Sigmoid colon (tissue), 7 donors: ENCODE data around the gene LDB1. TPM values are rescaled to one million over a fixed set of nuclear protein-coding genes. Genes with fewer than 3 reads are reported as not detected.

Experiments used
- DNase-seq: peaks from one replicate; pipeline ENCODE4 v3.0.0-alpha.2; 2019
- H3K27ac ChIP-seq, 4 donors: fragments of 200-600 bp; sonication (generic); one replicate each; pipeline ENCODE4 v1.5.1; 2016 to 2019; ENCODE audit warnings: mild to moderate bottlenecking in 1 of 4
- H3K27me3 ChIP-seq, 3 donors: fragments of 200-600 bp; sonication (generic); one replicate each; pipeline ENCODE4 v1.5.1; 2019; ENCODE audit warnings: mild to moderate bottlenecking in 1 of 3
- H3K36me3 ChIP-seq, 4 donors: fragments of 200-600 bp; sonication (generic); one replicate each; pipeline ENCODE4 v1.5.1; 2016 to 2019
- H3K4me1 ChIP-seq, 4 donors: fragments of 200-600 bp; sonication (generic); one replicate each; pipeline ENCODE4 v1.5.1; 2017 to 2019
- H3K4me3 ChIP-seq, 4 donors: fragments of 200-600 bp; sonication (generic); one replicate each; pipeline ENCODE4 v1.5.1; 2017 to 2019; ENCODE audit warnings: mild to moderate bottlenecking in 2 of 4, moderate library complexity in 1 of 4
- H3K9me3 ChIP-seq, 4 donors: fragments of 200-600 bp in 3 of 4; sonication (generic) in 3 of 4; one replicate each; pipeline versions ENCODE4 v1.5.1 to v1.6.1; 2013 to 2019
- EP300 ChIP-seq, 4 donors: sonication (generic); formaldehyde crosslinking; IDR thresholded peaks; one replicate each; pipeline ENCODE4 v1.6.1; 2017; ENCODE audit warnings: antibody characterized with exemption in 4 of 4
- POLR2A ChIP-seq, 2 donors: fragments of 450-650 bp; IDR thresholded peaks; one replicate each; pipeline ENCODE4 v1.6.1; 2016; ENCODE audit warnings: antibody characterized with exemption in 2 of 2, mild to moderate bottlenecking in 2 of 2, moderate library complexity in 2 of 2
- POLR2AphosphoS5 ChIP-seq, 4 donors: sonication (generic); formaldehyde crosslinking; IDR thresholded peaks; one replicate each; pipeline ENCODE4 v1.6.1; 2017; ENCODE audit warnings: antibody characterized with exemption in 4 of 4
- WGBS, 2 donors: extraction: QIAGEN DNeasy Blood & Tissue Kit; methylation state at CpG; one replicate each; pipeline ENCODE4 v1.1.7; 2013; 5-methylcytosine and 5-hydroxymethylcytosine counted together
- intact Hi-C: fragments of 100-400 bp; cut with DNase I; formaldehyde crosslinking; loops from one replicate; pipeline ENCODE4 v1.15.1; 2023
- polyA plus RNA-seq, 3 donors: library from polyadenylated mRNA; stranded (reverse); fragments of 200-250 nt; gene quantifications; one replicate each; pipeline ENCODE4 v1.2.3, GENCODE V29; 2013
- total RNA-seq, 4 donors: library from RNA; depleted of rRNA; stranded (reverse); fragments of >200 nt; gene quantifications; one replicate each; pipeline ENCODE4 v1.1.0, GENCODE V29; 2016
- TF ChIP-seq, protein P1 (sequence below), 4 experiments: fragments of 450-650 bp in 3 of 4; fragments of 200-600 bp in 1 of 4; IDR thresholded peaks; one replicate each; pipeline ENCODE4 v1.5.1; 2016 to 2019; ENCODE audit warnings: antibody characterized with exemption in 4 of 4, mild to moderate bottlenecking in 3 of 4, moderate library complexity in 2 of 4
- donor health status: healthy with polysubstance abuse.
- donor health status: Bipolar disorder and iron deficiency.
- donor health status: healthy.

Gene LDB1
- total and polyA plus RNA-seq, 7 donors, result 10.4 to 88.4 (median 62.1) TPM

DNA sequence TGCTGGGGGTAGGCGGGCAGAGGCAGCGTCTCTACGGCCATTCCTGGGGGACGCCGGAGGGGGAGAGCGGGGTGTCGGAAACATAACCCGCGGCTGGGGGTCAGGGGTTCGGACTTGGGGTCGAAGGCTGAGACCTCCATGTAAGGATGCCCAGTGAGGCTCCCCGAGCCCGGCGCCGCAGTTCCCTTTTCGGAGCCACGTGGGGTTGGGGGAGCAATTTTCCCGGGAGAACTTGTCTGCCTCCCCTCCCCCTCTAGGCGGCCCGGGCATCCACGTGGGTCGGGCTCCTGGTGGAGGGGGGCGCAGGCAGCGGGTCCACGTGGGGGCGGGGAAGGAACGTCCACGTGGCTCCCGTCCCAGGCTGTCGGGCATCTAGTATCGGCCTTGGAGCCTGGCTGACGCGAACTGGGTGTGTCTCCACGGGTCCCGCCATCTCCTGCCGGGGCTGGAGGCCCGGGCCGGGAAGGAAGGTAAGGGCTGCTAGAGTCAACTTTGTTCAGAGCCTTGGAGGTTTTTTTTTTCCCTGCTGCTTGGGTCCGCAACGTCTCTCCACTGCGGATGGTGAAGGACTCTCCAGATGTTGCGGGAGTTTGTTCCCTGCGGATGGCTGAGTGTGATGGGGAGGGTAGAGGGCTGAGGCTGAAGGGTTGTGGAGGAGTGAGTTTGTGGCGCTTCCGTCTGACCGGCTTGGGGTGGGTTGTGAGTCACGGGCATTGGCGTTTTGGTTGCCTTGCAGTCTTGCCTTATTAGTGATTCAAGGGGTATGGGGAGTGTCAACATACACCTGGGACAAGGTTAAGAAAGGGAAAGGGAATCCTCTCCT, 13.4 kb upstream of the LDB1 start:
- Histone ChIP-seq H3K27me3 (no peaks in the 10 kb centered on the region), H3K4me1 (peaks cover 0 to 38% (median 34%) of the 10 kb centered on the region in 4 donors), H3K9me3 (no peaks in the 10 kb centered on the region), H3K4me3 (peak overlapping the region; percentile 80 to 96 (median 86)), H3K27ac (peak overlapping the region; percentile 93 to 99 (median 96)), H3K36me3 (peaks cover 2 to 11% (median 8%) of the 10 kb centered on the region in 4 donors)
- intact Hi-C loops, result no loop called here
- WGBS, 2 donors, result 0 to 1% methylated on average over 48 of the region's 48 CpGs
- TF ChIP-seq POLR2AphosphoS5 (IDR thresholded peaks at IDR 0.05), result peak in 1 of 4 donors; percentile 42
- no peak for TF ChIP-seq POLR2A (IDR thresholded peaks at IDR 0.05)
- TF ChIP-seq, protein P1, sequence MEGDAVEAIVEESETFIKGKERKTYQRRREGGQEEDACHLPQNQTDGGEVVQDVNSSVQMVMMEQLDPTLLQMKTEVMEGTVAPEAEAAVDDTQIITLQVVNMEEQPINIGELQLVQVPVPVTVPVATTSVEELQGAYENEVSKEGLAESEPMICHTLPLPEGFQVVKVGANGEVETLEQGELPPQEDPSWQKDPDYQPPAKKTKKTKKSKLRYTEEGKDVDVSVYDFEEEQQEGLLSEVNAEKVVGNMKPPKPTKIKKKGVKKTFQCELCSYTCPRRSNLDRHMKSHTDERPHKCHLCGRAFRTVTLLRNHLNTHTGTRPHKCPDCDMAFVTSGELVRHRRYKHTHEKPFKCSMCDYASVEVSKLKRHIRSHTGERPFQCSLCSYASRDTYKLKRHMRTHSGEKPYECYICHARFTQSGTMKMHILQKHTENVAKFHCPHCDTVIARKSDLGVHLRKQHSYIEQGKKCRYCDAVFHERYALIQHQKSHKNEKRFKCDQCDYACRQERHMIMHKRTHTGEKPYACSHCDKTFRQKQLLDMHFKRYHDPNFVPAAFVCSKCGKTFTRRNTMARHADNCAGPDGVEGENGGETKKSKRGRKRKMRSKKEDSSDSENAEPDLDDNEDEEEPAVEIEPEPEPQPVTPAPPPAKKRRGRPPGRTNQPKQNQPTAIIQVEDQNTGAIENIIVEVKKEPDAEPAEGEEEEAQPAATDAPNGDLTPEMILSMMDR (IDR thresholded peaks at IDR 0.05), result no peak
- peak in 1 of 4 donors; percentile 33 for TF ChIP-seq EP300 (IDR thresholded peaks at IDR 0.05)
- peak; percentile 90 for DNase-seq

DNA sequence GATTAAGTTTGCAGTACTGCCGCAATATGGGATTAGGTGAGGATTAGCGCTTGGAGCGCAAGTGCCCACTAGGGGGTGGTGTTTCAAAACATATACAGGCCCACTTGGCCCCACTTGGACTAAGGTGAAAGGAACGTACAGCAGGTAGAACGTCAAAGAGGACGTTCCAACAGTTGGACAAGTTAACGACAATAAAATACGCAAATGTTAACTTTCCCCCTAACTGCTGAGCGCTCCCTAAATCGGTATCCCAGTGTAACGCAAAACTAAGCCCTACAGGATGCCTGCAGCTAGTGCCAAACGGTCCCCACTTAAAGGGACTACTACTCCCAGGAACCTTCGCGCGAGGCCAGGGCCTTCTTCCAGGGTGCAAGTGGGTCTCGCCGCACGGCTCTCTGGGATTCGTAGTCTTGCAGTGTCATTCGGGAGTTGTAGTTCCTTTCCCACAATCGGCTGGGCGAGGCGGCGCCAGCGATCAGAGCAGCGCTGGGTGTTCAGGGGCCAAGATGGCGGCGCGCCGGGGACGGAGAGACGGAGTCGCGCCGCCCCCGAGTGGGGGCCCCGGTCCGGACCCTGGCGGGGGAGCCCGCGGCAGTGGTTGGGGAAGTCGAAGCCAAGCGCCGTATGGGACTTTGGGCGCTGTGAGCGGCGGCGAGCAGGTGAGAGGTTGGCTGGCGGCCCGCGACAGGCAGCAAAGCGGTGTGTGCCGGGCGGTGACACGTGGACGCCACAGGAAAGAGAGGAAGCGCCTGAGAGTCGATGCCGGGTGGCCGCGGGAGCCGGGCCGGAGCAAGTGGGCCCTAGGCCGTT, 12.6 kb upstream of the LDB1 start, which contains the start of gene PPRC1:
PPRC1 (plus strand) TSS at position 478 of the 810 bp plus-strand sequence; CDS start at position 507, 29 bp downstream.
- peak in 2 of 4 donors; percentile 32 to 50 for TF ChIP-seq EP300 (IDR thresholded peaks at IDR 0.05)
- TF ChIP-seq POLR2A (IDR thresholded peaks at IDR 0.05), result peak; percentile 37 to 53
- TF ChIP-seq POLR2AphosphoS5 (IDR thresholded peaks at IDR 0.05), result peak; percentile 84 to 91 (median 88)
- TF ChIP-seq, protein P1 (IDR thresholded peaks at IDR 0.05), result peak; percentile 87 to 98 (median 93)
- Histone ChIP-seq H3K36me3 (peaks cover 0 to 3% (median 2%) of the 10 kb centered on the region in 4 donors), H3K4me3 (peak within 1 kb of the TSS; percentile 80 to 96 (median 86)), H3K27me3 (no peaks in the 10 kb centered on the region), H3K4me1 (peaks cover 0 to 38% (median 34%) of the 10 kb centered on the region in 4 donors), H3K27ac (peak within 1 kb of the TSS; percentile 93 to 99 (median 96)), H3K9me3 (no peaks in the 10 kb centered on the region)
- WGBS, 2 donors, result 0% methylated on average over 64 of the region's 64 CpGs
- DNase-seq, result peak; percentile 99
- intact Hi-C loops, result loop anchor here (1.0 kb wide), 1 partner anchor 20 kb away; the partner anchor contains the start of gene NOLC1

DNA sequence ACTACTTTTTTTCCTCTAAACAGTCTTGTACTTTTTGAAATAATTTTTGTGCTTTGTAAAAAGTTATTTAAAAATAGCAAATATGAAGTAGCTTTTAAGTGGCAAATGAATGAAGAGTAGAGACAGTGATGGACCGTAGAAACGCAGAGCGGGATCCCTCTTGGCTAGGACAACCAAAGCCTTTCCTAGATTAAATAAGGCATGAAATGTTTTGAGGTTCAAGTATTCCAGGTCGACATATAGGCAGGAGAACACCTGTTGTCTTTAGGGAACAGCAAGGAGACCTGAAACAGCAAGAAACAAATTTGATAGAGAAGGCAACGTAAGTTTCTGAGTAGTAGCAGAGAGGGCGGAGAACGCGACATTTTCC, 12.0 kb upstream of the LDB1 start:
- 21 to 30% methylated on average over 8 of the region's 8 CpGs for WGBS, 2 donors
- no peaks in the 10 kb centered on the region for H3K9me3 ChIP-seq
- TF ChIP-seq, protein P1 (IDR thresholded peaks at IDR 0.05), result no peak
- TF ChIP-seq EP300 (IDR thresholded peaks at IDR 0.05) (no peak), POLR2A (IDR thresholded peaks at IDR 0.05) (no peak), POLR2AphosphoS5 (IDR thresholded peaks at IDR 0.05) (no peak)
- H3K4me3 ChIP-seq, result peak overlapping the region in 3 of 4 donors; percentile 80 to 96 (median 89)
- H3K27me3 ChIP-seq, result no peaks in the 10 kb centered on the region
- peak overlapping the region; percentile 93 to 99 (median 96) for H3K27ac ChIP-seq
- DNase-seq, result no peak
- H3K4me1 ChIP-seq, result peaks cover 0 to 38% (median 33%) of the 10 kb centered on the region in 4 donors
- H3K36me3 ChIP-seq, result no peaks in the 10 kb centered on the region
- intact Hi-C loops, result loop anchor here (1.0 kb wide), 1 partner anchor 20 kb away; the partner anchor contains the start of gene NOLC1

DNA sequence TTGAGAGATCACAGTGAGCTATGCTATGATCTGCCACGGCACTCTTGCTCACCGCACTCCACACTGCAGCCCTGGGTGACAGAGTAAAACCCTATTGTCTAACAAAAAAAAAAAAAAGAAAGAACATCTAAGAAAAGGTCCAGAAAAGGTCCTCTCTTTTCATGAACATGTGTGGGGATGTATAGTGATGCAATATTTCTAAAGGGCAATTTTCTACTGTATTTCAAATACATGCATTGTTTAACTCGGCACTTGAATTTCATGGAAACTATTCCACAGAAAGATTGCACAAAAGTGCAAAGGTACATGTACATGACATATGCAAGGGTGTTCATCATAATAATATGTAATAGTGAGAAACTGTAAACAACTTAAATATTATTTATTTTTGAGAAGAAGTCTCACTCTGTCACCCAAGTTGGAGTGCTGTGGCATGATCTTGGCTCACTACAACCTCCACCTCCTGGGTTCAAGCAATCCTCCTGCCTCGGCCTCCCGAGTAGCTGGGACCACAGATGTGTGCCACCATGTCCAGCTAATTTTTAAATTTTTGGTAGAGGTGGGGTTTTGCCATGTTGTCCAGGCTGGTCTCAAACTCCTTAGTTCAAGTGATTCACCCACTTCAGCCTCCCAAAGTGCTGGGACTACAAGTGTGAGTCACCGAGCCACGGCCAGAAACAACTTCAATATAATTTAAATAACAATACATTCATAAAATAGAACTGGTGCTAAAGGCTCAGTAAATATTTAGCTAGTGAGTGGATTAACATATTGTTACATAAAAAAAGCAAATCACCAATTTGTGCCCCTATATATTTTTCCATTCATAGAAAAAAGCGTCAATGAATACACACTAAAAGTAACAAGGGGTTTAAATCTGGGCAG, 11.4 kb upstream of the LDB1 start:
- Histone ChIP-seq H3K9me3 (no peaks in the 10 kb centered on the region), H3K4me1 (peaks cover 0 to 32% (median 26%) of the 10 kb centered on the region in 4 donors), H3K4me3 (no peak overlapping the region), H3K27me3 (no peaks in the 10 kb centered on the region), H3K36me3 (no peaks in the 10 kb centered on the region), H3K27ac (peak overlapping the region in 1 of 4 donors; percentile 99)
- TF ChIP-seq POLR2AphosphoS5 (IDR thresholded peaks at IDR 0.05), result no peak
- TF ChIP-seq, protein P1 (IDR thresholded peaks at IDR 0.05), result no peak
- no peak for TF ChIP-seq EP300 (IDR thresholded peaks at IDR 0.05)
- no peak for TF ChIP-seq POLR2A (IDR thresholded peaks at IDR 0.05)
- no peak for DNase-seq
- intact Hi-C loops, result loop anchor here (1.0 kb wide), 1 partner anchor 21 kb away; the partner anchor contains the start of gene NOLC1
- WGBS, 2 donors, result 72 to 88% methylated on average over 8 of the region's 8 CpGs
